WTC11 (cell line): ENCODE measurements around the gene FANCE. TPM values are rescaled to one million over a fixed set of nuclear protein-coding genes. Genes with fewer than 3 reads are reported as not detected.
A peak's percentile ranks its signal among the peaks of the same experiment; 100 is the strongest.

Experiments used
- ATF1 ChIP-seq: sonication (generic); formaldehyde crosslinking; IDR thresholded peaks from 2 replicates; pipeline ENCODE4 v1.8.1; 2023; ENCODE audit warnings: mild to moderate bottlenecking, moderate library complexity, missing genetic modification reagents
- CBFB ChIP-seq: sonication (generic); formaldehyde crosslinking; IDR thresholded peaks from 2 replicates; pipeline ENCODE4 v1.8.1; 2022; ENCODE audit warnings: mild to moderate bottlenecking, low read depth, missing genetic modification reagents
- CREM ChIP-seq: sonication (generic); formaldehyde crosslinking; IDR thresholded peaks from 2 replicates; pipeline ENCODE4 v1.8.1; 2022; ENCODE audit warnings: mild to moderate bottlenecking, missing genetic modification reagents, moderate library complexity
- ESRRA ChIP-seq: sonication (generic); formaldehyde crosslinking; IDR thresholded peaks from 2 replicates; pipeline ENCODE4 v1.8.1; 2022; ENCODE audit warnings: mild to moderate bottlenecking, missing genetic modification reagents, borderline replicate concordance
- ETV6 ChIP-seq: sonication (generic); formaldehyde crosslinking; IDR thresholded peaks from 2 replicates; pipeline ENCODE4 v1.8.1; 2022; ENCODE audit warnings: mild to moderate bottlenecking, missing genetic modification reagents
- GABPB1 ChIP-seq: sonication (generic); formaldehyde crosslinking; IDR thresholded peaks from 2 replicates; pipeline ENCODE4 v1.8.1; 2023; ENCODE audit warnings: mild to moderate bottlenecking, missing genetic modification reagents
- GRHL2 ChIP-seq: fragments of 250-450 bp; sonication (Bioruptor Pico); IDR thresholded peaks from 2 replicates; pipeline ENCODE4 v1.8.0; 2022; ENCODE audit warnings: mild to moderate bottlenecking, moderate library complexity; ENCODE audit not compliant: insufficient replicate concordance, severe bottlenecking
- KAT7 ChIP-seq: sonication (generic); formaldehyde crosslinking; IDR thresholded peaks from 2 replicates; pipeline ENCODE4 v1.8.1; 2023; ENCODE audit warnings: missing genetic modification reagents, mild to moderate bottlenecking, borderline replicate concordance
- NR3C1 ChIP-seq: sonication (generic); formaldehyde crosslinking; conservative IDR thresholded peaks from 2 replicates; pipeline ENCODE4 v1.8.1; 2023; ENCODE audit warnings: low read depth, mild to moderate bottlenecking, missing genetic modification reagents
- RELA ChIP-seq: sonication (generic); formaldehyde crosslinking; IDR thresholded peaks from 2 replicates; pipeline ENCODE4 v1.8.1; 2022; ENCODE audit warnings: missing genetic modification reagents, mild to moderate bottlenecking, borderline replicate concordance
- RORB ChIP-seq: fragments of 250-450 bp; sonication (Bioruptor Pico); IDR thresholded peaks from 2 replicates; pipeline ENCODE4 v1.9.0; 2021; ENCODE audit warnings: mild to moderate bottlenecking
- SMAD3 ChIP-seq: sonication (generic); formaldehyde crosslinking; IDR thresholded peaks from 2 replicates; pipeline ENCODE4 v1.8.0; 2022; ENCODE audit warnings: missing genetic modification reagents, mild to moderate bottlenecking, borderline replicate concordance
- SP1 ChIP-seq: sonication (generic); formaldehyde crosslinking; conservative IDR thresholded peaks from 2 replicates; pipeline ENCODE4 v1.8.1; 2022; ENCODE audit warnings: missing genetic modification reagents
- TCF7 ChIP-seq: sonication (generic); formaldehyde crosslinking; IDR thresholded peaks from 2 replicates; pipeline ENCODE4 v1.8.0; 2022; ENCODE audit warnings: mild to moderate bottlenecking, low read depth, missing genetic modification reagents, moderate library complexity
- ZBTB21 ChIP-seq: sonication (generic); formaldehyde crosslinking; IDR thresholded peaks from 2 replicates; pipeline ENCODE4 v1.8.1; 2023; ENCODE audit warnings: mild to moderate bottlenecking, missing genetic modification reagents, borderline replicate concordance
- ZNF416 ChIP-seq: fragments of 250-450 bp; sonication (Bioruptor Pico); IDR thresholded peaks from 2 replicates; pipeline ENCODE4 v1.9.0; 2021; ENCODE audit warnings: mild to moderate bottlenecking, inconsistent platforms
- total RNA-seq: library from RNA; stranded (reverse); gene quantifications from 3 replicates; pipeline ENCODE4 v1.2.3, GENCODE V29; 2021
- TF ChIP-seq, protein P1 (sequence below): fragments of 250-450 bp; sonication (Bioruptor Pico); conservative IDR thresholded peaks from 2 replicates; pipeline ENCODE4 v1.9.0; 2021; ENCODE audit warnings: mild to moderate bottlenecking
- TF ChIP-seq, protein P2 (sequence below): sonication (generic); formaldehyde crosslinking; IDR thresholded peaks from 2 replicates; pipeline ENCODE4 v1.8.1; 2022; ENCODE audit warnings: low read depth, missing genetic modification reagents, borderline replicate concordance
- TF ChIP-seq, protein P3 (sequence below): fragments of 200-600 bp; IDR thresholded peaks from 2 replicates; pipeline ENCODE4 v1.8.0; 2022; ENCODE audit warnings: antibody characterized with exemption
- TF ChIP-seq, protein P4 (sequence below): sonication (generic); formaldehyde crosslinking; IDR thresholded peaks from 2 replicates; pipeline ENCODE4 v1.8.0; 2023; ENCODE audit warnings: missing genetic modification reagents
- TF ChIP-seq, protein P5 (sequence below): sonication (generic); formaldehyde crosslinking; IDR thresholded peaks from 2 replicates; pipeline ENCODE4 v1.8.0; 2022; ENCODE audit warnings: mild to moderate bottlenecking, missing genetic modification reagents
- TF ChIP-seq, protein P6 (sequence below): sonication (generic); formaldehyde crosslinking; conservative IDR thresholded peaks from 2 replicates; pipeline ENCODE4 v1.8.1; 2023; ENCODE audit warnings: mild to moderate bottlenecking, low read depth, missing genetic modification reagents, moderate library complexity
- TF ChIP-seq, protein P7 (sequence below): sonication (generic); formaldehyde crosslinking; conservative IDR thresholded peaks from 2 replicates; pipeline ENCODE4 v1.8.1; 2022; ENCODE audit warnings: mild to moderate bottlenecking, missing genetic modification reagents
- TF ChIP-seq, protein P8 (sequence below): fragments of 250-450 bp; sonication (Bioruptor Pico); IDR thresholded peaks from 2 replicates; pipeline ENCODE4 v1.8.0; 2021; ENCODE audit warnings: mild to moderate bottlenecking
- TF ChIP-seq, protein P9 (sequence below): sonication (generic); formaldehyde crosslinking; IDR thresholded peaks from 2 replicates; pipeline ENCODE4 v1.8.1; 2022; ENCODE audit warnings: missing genetic modification reagents, borderline replicate concordance

FANCE gene
- total RNA-seq, 1 experiment from 2014 or later: 22.3 TPM

DNA sequence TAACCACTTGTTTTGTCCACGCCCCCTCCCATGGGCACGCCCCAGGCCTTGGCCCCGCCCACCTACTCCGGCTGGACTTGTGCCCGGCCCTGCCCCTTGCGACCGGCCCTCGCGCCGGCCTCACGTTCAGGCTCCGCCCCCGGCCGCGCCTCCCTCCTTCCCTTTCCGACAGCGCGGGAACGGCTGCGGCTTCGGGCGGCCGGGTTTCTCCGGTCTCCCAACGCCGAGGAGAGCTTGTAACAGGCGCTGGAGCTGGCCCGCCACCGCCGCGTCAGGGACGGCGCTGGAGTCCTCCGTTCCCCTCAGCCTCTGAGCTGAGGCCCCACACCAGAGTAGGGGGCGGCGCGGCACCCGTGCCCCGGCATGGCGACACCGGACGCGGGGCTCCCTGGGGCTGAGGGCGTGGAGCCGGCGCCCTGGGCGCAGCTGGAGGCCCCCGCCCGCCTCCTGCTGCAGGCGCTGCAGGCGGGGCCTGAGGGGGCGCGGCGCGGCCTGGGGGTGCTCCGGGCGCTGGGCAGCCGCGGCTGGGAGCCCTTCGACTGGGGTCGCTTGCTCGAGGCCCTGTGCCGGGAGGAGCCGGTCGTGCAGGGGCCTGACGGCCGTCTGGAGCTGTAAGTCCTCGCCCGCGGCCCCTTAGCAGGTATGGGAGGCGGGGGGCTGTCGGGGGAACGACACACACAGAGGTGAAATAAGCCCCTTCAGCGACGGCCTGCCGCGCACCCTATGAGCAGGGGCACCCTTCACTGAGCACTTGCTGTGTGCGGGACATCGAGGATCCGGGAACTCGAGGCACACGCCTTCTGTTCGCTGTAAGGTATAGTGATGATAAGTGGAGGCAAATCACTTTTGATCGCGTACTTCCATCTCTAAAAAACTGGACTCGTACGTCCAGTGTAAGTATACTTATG lies at the start of gene FANCE (continued):
- TF ChIP-seq, protein P1, sequence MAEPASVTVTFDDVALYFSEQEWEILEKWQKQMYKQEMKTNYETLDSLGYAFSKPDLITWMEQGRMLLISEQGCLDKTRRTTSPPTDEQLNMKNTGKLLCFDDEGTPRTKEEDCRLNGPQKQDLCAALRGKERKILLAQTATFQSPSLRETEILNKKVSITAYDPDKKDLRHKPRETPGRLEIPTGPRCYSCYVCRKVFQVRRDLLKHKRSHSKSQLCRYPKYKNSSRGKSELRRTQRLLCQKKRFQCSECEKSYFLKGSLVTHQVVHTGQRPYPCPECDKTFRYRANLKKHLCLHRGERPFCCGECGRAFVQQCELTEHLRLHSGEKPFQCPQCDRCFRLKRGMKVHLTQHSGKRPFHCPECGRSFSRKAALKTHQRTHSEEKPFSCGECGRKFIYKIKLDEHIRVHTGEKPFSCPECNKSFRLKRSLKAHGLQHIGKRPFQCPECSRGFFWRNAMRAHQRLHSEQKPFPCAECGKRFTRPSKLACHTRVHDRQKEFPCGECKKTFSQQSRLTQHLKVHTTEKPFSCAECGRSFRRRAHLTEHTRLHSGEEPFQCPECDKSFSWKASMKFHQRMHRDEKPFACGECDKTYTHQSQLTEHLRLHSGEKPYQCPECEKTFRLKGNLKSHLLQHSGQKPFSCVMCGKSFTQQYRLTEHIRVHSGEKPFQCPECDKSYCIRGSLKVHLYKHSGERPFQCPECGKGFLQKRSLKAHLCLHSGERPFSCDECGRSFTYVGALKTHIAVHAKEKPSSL (CRISPR knock-in tag): no peak
- TF ChIP-seq CREM (peak; percentile 40; the same call in 1 of the 2 replicates), SP1 (CRISPR knock-in tag) (peak; percentile 82), RORB (CRISPR knock-in tag) (no peak), CBFB (CRISPR knock-in tag) (no peak), TCF7 (no peak), KAT7 (CRISPR knock-in tag) (0 out of 2 replicates have a peak, but pooled peaks have one; percentile 27), ETV6 (peak; percentile 43; the same call in 1 of the 2 replicates), ESRRA (no peak), RELA (CRISPR knock-in tag) (no peak), GABPB1 (CRISPR knock-in tag) (peak; percentile 61; the same call in 1 of the 2 replicates), SMAD3 (CRISPR knock-in tag) (0 out of 2 replicates have a peak, but pooled peaks have one; percentile 21), ZNF416 (no peak), NR3C1 (no peak), ZBTB21 (CRISPR knock-in tag) (no peak), ATF1 (CRISPR knock-in tag) (no peak), GRHL2 (CRISPR knock-in tag) (no peak)
- TF ChIP-seq, protein P2, sequence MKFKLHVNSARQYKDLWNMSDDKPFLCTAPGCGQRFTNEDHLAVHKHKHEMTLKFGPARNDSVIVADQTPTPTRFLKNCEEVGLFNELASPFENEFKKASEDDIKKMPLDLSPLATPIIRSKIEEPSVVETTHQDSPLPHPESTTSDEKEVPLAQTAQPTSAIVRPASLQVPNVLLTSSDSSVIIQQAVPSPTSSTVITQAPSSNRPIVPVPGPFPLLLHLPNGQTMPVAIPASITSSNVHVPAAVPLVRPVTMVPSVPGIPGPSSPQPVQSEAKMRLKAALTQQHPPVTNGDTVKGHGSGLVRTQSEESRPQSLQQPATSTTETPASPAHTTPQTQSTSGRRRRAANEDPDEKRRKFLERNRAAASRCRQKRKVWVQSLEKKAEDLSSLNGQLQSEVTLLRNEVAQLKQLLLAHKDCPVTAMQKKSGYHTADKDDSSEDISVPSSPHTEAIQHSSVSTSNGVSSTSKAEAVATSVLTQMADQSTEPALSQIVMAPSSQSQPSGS: no peak
- TF ChIP-seq, protein P3, sequence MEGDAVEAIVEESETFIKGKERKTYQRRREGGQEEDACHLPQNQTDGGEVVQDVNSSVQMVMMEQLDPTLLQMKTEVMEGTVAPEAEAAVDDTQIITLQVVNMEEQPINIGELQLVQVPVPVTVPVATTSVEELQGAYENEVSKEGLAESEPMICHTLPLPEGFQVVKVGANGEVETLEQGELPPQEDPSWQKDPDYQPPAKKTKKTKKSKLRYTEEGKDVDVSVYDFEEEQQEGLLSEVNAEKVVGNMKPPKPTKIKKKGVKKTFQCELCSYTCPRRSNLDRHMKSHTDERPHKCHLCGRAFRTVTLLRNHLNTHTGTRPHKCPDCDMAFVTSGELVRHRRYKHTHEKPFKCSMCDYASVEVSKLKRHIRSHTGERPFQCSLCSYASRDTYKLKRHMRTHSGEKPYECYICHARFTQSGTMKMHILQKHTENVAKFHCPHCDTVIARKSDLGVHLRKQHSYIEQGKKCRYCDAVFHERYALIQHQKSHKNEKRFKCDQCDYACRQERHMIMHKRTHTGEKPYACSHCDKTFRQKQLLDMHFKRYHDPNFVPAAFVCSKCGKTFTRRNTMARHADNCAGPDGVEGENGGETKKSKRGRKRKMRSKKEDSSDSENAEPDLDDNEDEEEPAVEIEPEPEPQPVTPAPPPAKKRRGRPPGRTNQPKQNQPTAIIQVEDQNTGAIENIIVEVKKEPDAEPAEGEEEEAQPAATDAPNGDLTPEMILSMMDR: no peak
- TF ChIP-seq, protein P4, sequence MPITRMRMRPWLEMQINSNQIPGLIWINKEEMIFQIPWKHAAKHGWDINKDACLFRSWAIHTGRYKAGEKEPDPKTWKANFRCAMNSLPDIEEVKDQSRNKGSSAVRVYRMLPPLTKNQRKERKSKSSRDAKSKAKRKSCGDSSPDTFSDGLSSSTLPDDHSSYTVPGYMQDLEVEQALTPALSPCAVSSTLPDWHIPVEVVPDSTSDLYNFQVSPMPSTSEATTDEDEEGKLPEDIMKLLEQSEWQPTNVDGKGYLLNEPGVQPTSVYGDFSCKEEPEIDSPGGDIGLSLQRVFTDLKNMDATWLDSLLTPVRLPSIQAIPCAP (CRISPR knock-in tag): no peak
- TF ChIP-seq, protein P5, sequence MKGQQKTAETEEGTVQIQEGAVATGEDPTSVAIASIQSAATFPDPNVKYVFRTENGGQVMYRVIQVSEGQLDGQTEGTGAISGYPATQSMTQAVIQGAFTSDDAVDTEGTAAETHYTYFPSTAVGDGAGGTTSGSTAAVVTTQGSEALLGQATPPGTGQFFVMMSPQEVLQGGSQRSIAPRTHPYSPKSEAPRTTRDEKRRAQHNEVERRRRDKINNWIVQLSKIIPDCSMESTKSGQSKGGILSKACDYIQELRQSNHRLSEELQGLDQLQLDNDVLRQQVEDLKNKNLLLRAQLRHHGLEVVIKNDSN: no peak; the same call in 1 of the 2 replicates
- TF ChIP-seq, protein P6, sequence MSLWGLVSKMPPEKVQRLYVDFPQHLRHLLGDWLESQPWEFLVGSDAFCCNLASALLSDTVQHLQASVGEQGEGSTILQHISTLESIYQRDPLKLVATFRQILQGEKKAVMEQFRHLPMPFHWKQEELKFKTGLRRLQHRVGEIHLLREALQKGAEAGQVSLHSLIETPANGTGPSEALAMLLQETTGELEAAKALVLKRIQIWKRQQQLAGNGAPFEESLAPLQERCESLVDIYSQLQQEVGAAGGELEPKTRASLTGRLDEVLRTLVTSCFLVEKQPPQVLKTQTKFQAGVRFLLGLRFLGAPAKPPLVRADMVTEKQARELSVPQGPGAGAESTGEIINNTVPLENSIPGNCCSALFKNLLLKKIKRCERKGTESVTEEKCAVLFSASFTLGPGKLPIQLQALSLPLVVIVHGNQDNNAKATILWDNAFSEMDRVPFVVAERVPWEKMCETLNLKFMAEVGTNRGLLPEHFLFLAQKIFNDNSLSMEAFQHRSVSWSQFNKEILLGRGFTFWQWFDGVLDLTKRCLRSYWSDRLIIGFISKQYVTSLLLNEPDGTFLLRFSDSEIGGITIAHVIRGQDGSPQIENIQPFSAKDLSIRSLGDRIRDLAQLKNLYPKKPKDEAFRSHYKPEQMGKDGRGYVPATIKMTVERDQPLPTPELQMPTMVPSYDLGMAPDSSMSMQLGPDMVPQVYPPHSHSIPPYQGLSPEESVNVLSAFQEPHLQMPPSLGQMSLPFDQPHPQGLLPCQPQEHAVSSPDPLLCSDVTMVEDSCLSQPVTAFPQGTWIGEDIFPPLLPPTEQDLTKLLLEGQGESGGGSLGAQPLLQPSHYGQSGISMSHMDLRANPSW (CRISPR knock-in tag): no peak
- TF ChIP-seq, protein P7, sequence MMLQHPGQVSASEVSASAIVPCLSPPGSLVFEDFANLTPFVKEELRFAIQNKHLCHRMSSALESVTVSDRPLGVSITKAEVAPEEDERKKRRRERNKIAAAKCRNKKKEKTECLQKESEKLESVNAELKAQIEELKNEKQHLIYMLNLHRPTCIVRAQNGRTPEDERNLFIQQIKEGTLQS: no peak
- TF ChIP-seq, protein P8, sequence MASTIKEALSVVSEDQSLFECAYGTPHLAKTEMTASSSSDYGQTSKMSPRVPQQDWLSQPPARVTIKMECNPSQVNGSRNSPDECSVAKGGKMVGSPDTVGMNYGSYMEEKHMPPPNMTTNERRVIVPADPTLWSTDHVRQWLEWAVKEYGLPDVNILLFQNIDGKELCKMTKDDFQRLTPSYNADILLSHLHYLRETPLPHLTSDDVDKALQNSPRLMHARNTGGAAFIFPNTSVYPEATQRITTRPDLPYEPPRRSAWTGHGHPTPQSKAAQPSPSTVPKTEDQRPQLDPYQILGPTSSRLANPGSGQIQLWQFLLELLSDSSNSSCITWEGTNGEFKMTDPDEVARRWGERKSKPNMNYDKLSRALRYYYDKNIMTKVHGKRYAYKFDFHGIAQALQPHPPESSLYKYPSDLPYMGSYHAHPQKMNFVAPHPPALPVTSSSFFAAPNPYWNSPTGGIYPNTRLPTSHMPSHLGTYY (CRISPR knock-in tag): no peak
- TF ChIP-seq, protein P9, sequence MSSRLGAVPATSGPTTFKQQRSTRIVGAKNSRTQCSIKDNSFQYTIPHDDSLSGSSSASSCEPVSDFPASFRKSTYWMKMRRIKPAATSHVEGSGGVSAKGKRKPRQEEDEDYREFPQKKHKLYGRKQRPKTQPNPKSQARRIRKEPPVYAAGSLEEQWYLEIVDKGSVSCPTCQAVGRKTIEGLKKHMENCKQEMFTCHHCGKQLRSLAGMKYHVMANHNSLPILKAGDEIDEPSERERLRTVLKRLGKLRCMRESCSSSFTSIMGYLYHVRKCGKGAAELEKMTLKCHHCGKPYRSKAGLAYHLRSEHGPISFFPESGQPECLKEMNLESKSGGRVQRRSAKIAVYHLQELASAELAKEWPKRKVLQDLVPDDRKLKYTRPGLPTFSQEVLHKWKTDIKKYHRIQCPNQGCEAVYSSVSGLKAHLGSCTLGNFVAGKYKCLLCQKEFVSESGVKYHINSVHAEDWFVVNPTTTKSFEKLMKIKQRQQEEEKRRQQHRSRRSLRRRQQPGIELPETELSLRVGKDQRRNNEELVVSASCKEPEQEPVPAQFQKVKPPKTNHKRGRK (CRISPR knock-in tag): no peak
